GM18858 (cell line): ENCODE data around the gene BOC.

ENCODE experiments used
- ATAC-seq: cut with Tn5 transposase; IDR thresholded peaks from one replicate; pipeline ENCODE4 v1.9.1; 2021; ENCODE audit not compliant: unreplicated experiment

BOC gene

GRCh38 chr3:113249111-113249510, 37.8 kb downstream of the BOC start:
- ATAC-seq, result no peak

GRCh38 chr3:113249601-113250000, 38.2 kb downstream of the BOC start:
- ATAC-seq, result no peak

GRCh38 chr3:113250566-113250965, 39.2 kb downstream of the BOC start:
- ATAC-seq, result no peak

- ATAC-seq, result no peak
Observed at GRCh38 chr3:113251817-113252216, 40.5 kb downstream of the BOC start.

- no peak for ATAC-seq
Observed at GRCh38 chr3:113252553-113252952, 41.2 kb downstream of the BOC start.

- ATAC-seq, result no peak
Observed at GRCh38 chr3:113253702-113254101, 42.3 kb downstream of the BOC start.

- ATAC-seq, result no peak
Observed at GRCh38 chr3:113254171-113254947, 43.0 kb downstream of the BOC start.

- ATAC-seq, result no peak
Observed at GRCh38 chr3:113255100-113255853, 43.9 kb downstream of the BOC start.

- ATAC-seq, result no peak
Observed at GRCh38 chr3:113255854-113256615, 44.7 kb downstream of the BOC start.

GRCh38 chr3:113258361-113258760, 47.0 kb downstream of the BOC start:
- ATAC-seq, result no peak

GRCh38 chr3:113259196-113259595, 47.8 kb downstream of the BOC start:
- ATAC-seq, result no peak

GRCh38 chr3:113261063-113261625, 49.8 kb downstream of the BOC start:
- ATAC-seq, result no peak

GRCh38 chr3:113261626-113262303, 50.4 kb downstream of the BOC start:
- no peak for ATAC-seq

GRCh38 chr3:113262304-113262665, 50.9 kb downstream of the BOC start:
- no peak for ATAC-seq

- no peak for ATAC-seq
Observed at GRCh38 chr3:113263020-113263419, 51.7 kb downstream of the BOC start.

- no peak for ATAC-seq
Observed at GRCh38 chr3:113263778-113264177, 52.4 kb downstream of the BOC start.

GRCh38 chr3:113264283-113265131, 53.1 kb downstream of the BOC start:
- no peak for ATAC-seq

- no peak for ATAC-seq
Observed at GRCh38 chr3:113265231-113265630, 53.9 kb downstream of the BOC start.

- no peak for ATAC-seq
Observed at GRCh38 chr3:113266738-113267137, 55.4 kb downstream of the BOC start.

GRCh38 chr3:113268311-113268710, 57.0 kb downstream of the BOC start:
- ATAC-seq, result no peak
